Gastrocnemius medialis (tissue), 4 donors: Measurements from ENCODE around the gene GPC6. TPM values are rescaled to one million over a fixed set of nuclear protein-coding genes. Genes with fewer than 3 reads are reported as not detected.

Experiments used
- ATAC-seq, 2 donors: fragments of 150-250 bp; one replicate each; pipeline ENCODE4 v1.9.1; 2016
- DNase-seq, 2 donors: peaks; one replicate each; pipeline ENCODE4 v3.0.0-alpha.2; 2019
- H3K27ac ChIP-seq, 4 donors: fragments of 200-600 bp; sonication (generic); 1 replicate in 1 of 4; 2 replicates in 3 of 4; pipeline ENCODE4 v1.5.1; 2016 to 2018; ENCODE audit warnings: mild to moderate bottlenecking in 2 of 4, moderate library complexity in 1 of 4
- H3K27me3 ChIP-seq, 3 donors: fragments of 200-600 bp; sonication (generic) in 2 of 3; 1 replicate in 1 of 3; 2 replicates in 2 of 3; pipeline versions ENCODE4 v1.5.1 to v1.6.0; 2016 to 2019; ENCODE audit warnings: mild to moderate bottlenecking in 1 of 3, moderate library complexity in 1 of 3
- H3K36me3 ChIP-seq, 2 donors: fragments of 200-600 bp; sonication (generic) in 1 of 2; one replicate each; pipeline ENCODE4 v1.5.1; 2017 to 2018
- H3K4me1 ChIP-seq, 2 donors: fragments of 200-600 bp; sonication (generic) in 1 of 2; one replicate each; pipeline ENCODE4 v1.5.1; 2016 to 2017; ENCODE audit warnings: mild to moderate bottlenecking in 2 of 2
- H3K4me3 ChIP-seq, 4 donors: fragments of 200-600 bp; sonication (generic) in 3 of 4; 1 replicate in 1 of 4; 2 replicates in 3 of 4; pipeline ENCODE4 v1.5.1; 2016 to 2019; ENCODE audit warnings: mild to moderate bottlenecking in 2 of 4
- H3K9me3 ChIP-seq, 3 donors: fragments of 200-600 bp; sonication (generic) in 2 of 3; 1 replicate in 1 of 3; 2 replicates in 2 of 3; pipeline ENCODE4 v1.5.1; 2016 to 2019
- CTCF ChIP-seq, 5 experiments: fragments of 450-650 bp in 3 of 5; fragments of 200-600 bp in 2 of 5; sonication (generic) in 2 of 5; IDR thresholded peaks in 4 of 5; conservative IDR thresholded peaks in 1 of 5; 1 replicate in 4 of 5; 2 replicates in 1 of 5; pipeline ENCODE4 v1.5.1; 2016 to 2019; ENCODE audit warnings: antibody characterized with exemption in 5 of 5, mild to moderate bottlenecking in 3 of 5, moderate library complexity in 3 of 5
- POLR2A ChIP-seq, 2 donors: fragments of 450-650 bp; IDR thresholded peaks; one replicate each; pipeline ENCODE4 v1.6.1; 2017; ENCODE audit warnings: antibody characterized with exemption in 2 of 2, mild to moderate bottlenecking in 2 of 2, moderate library complexity in 2 of 2
- in situ Hi-C, 4 donors: fragments of 200-750 bp; cut with MboI; loops; one replicate each; pipeline versions ENCODE4 v1.15.0 to v1.8.0; 2017; ENCODE audit warnings: low sequenced_read_pairs in 4 of 4
- intact Hi-C: fragments of 100-400 bp; cut with DNase I; formaldehyde crosslinking; loops from one replicate; pipeline ENCODE4 v1.15.1; 2023; ENCODE audit warnings: low total_unique reads
- total RNA-seq, 4 donors: library from RNA; depleted of rRNA; stranded (reverse); fragments of >200 nt; gene quantifications; one replicate each; pipeline versions ENCODE4 v1.1.0 to v1.2.3, GENCODE V29; 2016

GPC6 gene
- total RNA-seq, 4 donors from 2014 or later: 0.47 to 0.88 (median 0.59) TPM

- in situ Hi-C loops: no loop called here
- DNase-seq (no peak), ATAC-seq (no peak)
- intact Hi-C loops: no loop called here
- H3K27me3 ChIP-seq: no peaks in the 10 kb centered on the region
- no peak overlapping the region for H3K4me3 ChIP-seq
- TF ChIP-seq CTCF (IDR thresholded peaks at IDR 0.05 in 4 of 5, conservative IDR thresholded peaks at IDR 0.05 in 1 of 5) (no peak), POLR2A (IDR thresholded peaks at IDR 0.05) (no peak)
- no peaks in the 10 kb centered on the region for H3K36me3 ChIP-seq
- no peak overlapping the region for H3K27ac ChIP-seq
- no peaks in the 10 kb centered on the region for H3K4me1 ChIP-seq
- H3K9me3 ChIP-seq: no peaks in the 10 kb centered on the region
Observed at GRCh38 chr13:93810264-93810663, 583.7 kb downstream of the GPC6 start.

- intact Hi-C loops: no loop called here
- ATAC-seq: no peak
- TF ChIP-seq POLR2A (IDR thresholded peaks at IDR 0.05): no peak
- TF ChIP-seq CTCF (IDR thresholded peaks at IDR 0.05 in 4 of 5, conservative IDR thresholded peaks at IDR 0.05 in 1 of 5): no peak
- no peak overlapping the region for H3K4me3 ChIP-seq
- H3K9me3 ChIP-seq: no peaks in the 10 kb centered on the region
- H3K27me3 ChIP-seq: no peaks in the 10 kb centered on the region
- H3K27ac ChIP-seq: no peak overlapping the region
- in situ Hi-C loops: no loop called here
- DNase-seq: no peak
- no peaks in the 10 kb centered on the region for H3K4me1 ChIP-seq
- no peaks in the 10 kb centered on the region for H3K36me3 ChIP-seq
Observed at GRCh38 chr13:93811071-93811737, 584.6 kb downstream of the GPC6 start.

GRCh38 chr13:93811738-93812112, 585.1 kb downstream of the GPC6 start:
- ATAC-seq: no peak

GRCh38 chr13:93814658-93815057, 588.1 kb downstream of the GPC6 start:
- intact Hi-C loops: no loop called here
- no peak overlapping the region for H3K27ac ChIP-seq
- H3K4me1 ChIP-seq: no peaks in the 10 kb centered on the region
- no peak overlapping the region for H3K4me3 ChIP-seq
- DNase-seq: no peak
- H3K9me3 ChIP-seq: no peaks in the 10 kb centered on the region
- ATAC-seq: no peak
- in situ Hi-C loops: no loop called here
- no peaks in the 10 kb centered on the region for H3K27me3 ChIP-seq
- TF ChIP-seq CTCF (IDR thresholded peaks at IDR 0.05 in 4 of 5, conservative IDR thresholded peaks at IDR 0.05 in 1 of 5): no peak
- no peak for TF ChIP-seq POLR2A (IDR thresholded peaks at IDR 0.05)
- no peaks in the 10 kb centered on the region for H3K36me3 ChIP-seq

More at GRCh38 chr13:93811738-93812112, 585.1 kb downstream of the GPC6 start:
- intact Hi-C loops (no loop called here), in situ Hi-C loops (no loop called here)
- no peak for DNase-seq
- no peaks in the 10 kb centered on the region for H3K27me3 ChIP-seq
- H3K36me3 ChIP-seq: no peaks in the 10 kb centered on the region
- no peak overlapping the region for H3K4me3 ChIP-seq
- H3K4me1 ChIP-seq: no peaks in the 10 kb centered on the region
- TF ChIP-seq POLR2A (IDR thresholded peaks at IDR 0.05): no peak
- TF ChIP-seq CTCF (IDR thresholded peaks at IDR 0.05 in 4 of 5, conservative IDR thresholded peaks at IDR 0.05 in 1 of 5): no peak
- no peak overlapping the region for H3K27ac ChIP-seq
- no peaks in the 10 kb centered on the region for H3K9me3 ChIP-seq

GRCh38 chr13:93818345-93818744, 591.7 kb downstream of the GPC6 start:
- no peaks in the 10 kb centered on the region for H3K9me3 ChIP-seq
- DNase-seq: no peak
- intact Hi-C loops: no loop called here
- no peaks in the 10 kb centered on the region for H3K36me3 ChIP-seq
- no peak overlapping the region for H3K27ac ChIP-seq
- H3K4me3 ChIP-seq: no peak overlapping the region
- in situ Hi-C loops: no loop called here
- TF ChIP-seq CTCF (IDR thresholded peaks at IDR 0.05 in 4 of 5, conservative IDR thresholded peaks at IDR 0.05 in 1 of 5): no peak
- no peak for TF ChIP-seq POLR2A (IDR thresholded peaks at IDR 0.05)
- ATAC-seq: no peak
- H3K4me1 ChIP-seq: no peaks in the 10 kb centered on the region
- no peaks in the 10 kb centered on the region for H3K27me3 ChIP-seq
